Body of pancreas (tissue), 4 donors: ENCODE data around the gene HNRNPD.

Source experiments
- CTCF ChIP-seq, 7 experiments: fragments of 450-650 bp in 4 of 7; fragments of 200-600 bp in 3 of 7; sonication (generic) in 3 of 7; IDR thresholded peaks; one replicate each; pipeline ENCODE4 v1.5.1; 2016 to 2019; ENCODE audit warnings: antibody characterized with exemption in 7 of 7
- POLR2A ChIP-seq, 3 donors: fragments of 450-650 bp; IDR thresholded peaks; one replicate each; pipeline ENCODE4 v1.6.1; 2016; ENCODE audit warnings: antibody characterized with exemption in 3 of 3, mild to moderate bottlenecking in 2 of 3

- TF ChIP-seq POLR2A (IDR thresholded peaks at IDR 0.05) (no peak), CTCF (IDR thresholded peaks at IDR 0.05) (no peak)
These were observed 38.7 kb downstream of the HNRNPD start for GRCh38 chr4:82335043-82335442.
